Suprapubic skin (tissue), 4 donors: ENCODE data around the gene STAG1.

Experiments used
- CTCF ChIP-seq, 2 donors: fragments of 200-600 bp in 1 of 2; fragments of 450-650 bp in 1 of 2; sonication (generic) in 1 of 2; IDR thresholded peaks; one replicate each; pipeline ENCODE4 v1.5.1; 2016 to 2019; ENCODE audit warnings: antibody characterized with exemption in 2 of 2, mild to moderate bottlenecking in 1 of 2, moderate library complexity in 1 of 2
- EP300 ChIP-seq: sonication (generic); formaldehyde crosslinking; IDR thresholded peaks from one replicate; pipeline ENCODE4 v1.6.1; 2017; ENCODE audit warnings: antibody characterized with exemption
- POLR2A ChIP-seq, 2 donors: fragments of 450-650 bp; IDR thresholded peaks; one replicate each; pipeline ENCODE4 v1.6.1; 2017; ENCODE audit warnings: antibody characterized with exemption in 2 of 2, mild to moderate bottlenecking in 2 of 2, moderate library complexity in 2 of 2
- POLR2AphosphoS5 ChIP-seq, 3 donors: sonication (generic); formaldehyde crosslinking; IDR thresholded peaks; one replicate each; pipeline ENCODE4 v1.6.1; 2017; ENCODE audit warnings: antibody characterized with exemption in 3 of 3

DNA sequence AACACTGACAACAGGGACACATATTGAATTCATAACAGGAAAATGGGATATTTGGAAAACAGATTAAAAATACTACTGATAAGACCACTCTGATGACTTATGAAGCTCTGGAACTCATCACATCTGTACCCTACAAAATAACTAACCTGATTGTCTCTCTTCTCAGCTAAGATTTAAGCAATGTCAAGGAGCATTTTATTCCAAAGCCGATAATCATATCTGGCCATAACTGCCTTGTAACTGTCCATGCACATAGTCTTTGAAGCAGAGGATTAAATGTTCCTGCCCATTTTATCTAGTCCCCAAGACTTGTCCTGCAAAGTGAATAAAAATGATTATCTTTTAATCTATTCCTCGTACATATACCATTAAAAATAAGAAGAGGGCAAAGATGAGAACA is 234.1 kb downstream of the STAG1 start:
- no peak for TF ChIP-seq POLR2A (IDR thresholded peaks at IDR 0.05)
- no peak for TF ChIP-seq EP300
- TF ChIP-seq POLR2AphosphoS5 (IDR thresholded peaks at IDR 0.05), result no peak
- TF ChIP-seq CTCF (IDR thresholded peaks at IDR 0.05), result no peak
